ENCODE results near the gene POLG. TPM values are rescaled to one million over a fixed set of nuclear protein-coding genes. Genes with fewer than 3 reads are reported as not detected.
A peak's percentile ranks its signal among the peaks of the same experiment; 100 is the strongest.

POLG gene
- polyA plus RNA-seq, 3 donors = 47.8 to 50.2 (median 48.0) TPM

- no peak for DNase-seq (ENCODE audit: low read depth in 3 of 3, low spot score in 2 of 3)
Measured at GRCh38 chr15:89358435-89358754, 23.8 kb upstream of the POLG start.

- no peak for DNase-seq (ENCODE audit: low read depth in 3 of 3, low spot score in 2 of 3)
Measured at GRCh38 chr15:89356634-89357298, 22.1 kb upstream of the POLG start.

DNA sequence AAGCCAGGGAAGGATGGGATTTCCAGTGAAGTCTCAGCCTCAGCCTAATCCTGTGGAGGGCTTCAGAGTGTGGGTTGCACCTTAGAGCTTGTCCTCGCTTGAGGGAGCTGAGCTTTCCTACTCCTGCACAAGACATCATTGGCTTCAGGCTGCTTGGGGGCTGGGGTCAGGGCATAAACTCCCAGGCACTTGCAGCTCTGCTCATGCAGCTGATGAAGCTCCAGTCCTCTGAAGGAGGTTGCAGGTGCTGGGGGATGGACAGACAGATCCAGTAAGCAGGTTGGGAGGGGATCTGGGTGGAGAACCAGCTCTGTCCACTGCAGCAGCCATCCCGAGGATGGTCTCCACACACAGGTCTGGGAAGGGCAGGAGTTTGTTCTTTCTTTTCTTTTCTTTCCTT, 19.4 kb upstream of the POLG start:
- no peak for DNase-seq (ENCODE audit: low read depth in 3 of 3, low spot score in 2 of 3)

DNA sequence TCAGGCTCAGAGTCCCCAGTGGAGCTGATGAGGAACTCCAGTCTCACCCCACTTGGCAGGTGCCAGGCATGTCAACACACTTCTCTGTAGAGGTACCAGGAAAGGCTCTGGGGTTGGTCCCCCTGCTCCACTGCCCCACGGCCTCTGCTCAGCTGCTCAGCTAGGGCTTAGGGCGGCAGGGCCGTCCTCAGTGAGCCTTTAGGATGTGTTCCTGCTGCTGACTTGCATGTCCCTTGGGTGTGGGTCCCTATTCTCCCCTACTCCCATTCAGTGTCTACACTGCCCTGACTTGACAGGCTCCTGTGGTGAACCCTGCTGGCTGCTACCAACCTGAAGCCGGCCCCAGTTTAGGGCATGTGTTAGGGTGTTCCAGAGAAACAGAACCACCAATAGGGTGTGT, 17.9 kb upstream of the POLG start:
- no peak for DNase-seq (ENCODE audit: low read depth in 3 of 3, low spot score in 2 of 3)

DNA sequence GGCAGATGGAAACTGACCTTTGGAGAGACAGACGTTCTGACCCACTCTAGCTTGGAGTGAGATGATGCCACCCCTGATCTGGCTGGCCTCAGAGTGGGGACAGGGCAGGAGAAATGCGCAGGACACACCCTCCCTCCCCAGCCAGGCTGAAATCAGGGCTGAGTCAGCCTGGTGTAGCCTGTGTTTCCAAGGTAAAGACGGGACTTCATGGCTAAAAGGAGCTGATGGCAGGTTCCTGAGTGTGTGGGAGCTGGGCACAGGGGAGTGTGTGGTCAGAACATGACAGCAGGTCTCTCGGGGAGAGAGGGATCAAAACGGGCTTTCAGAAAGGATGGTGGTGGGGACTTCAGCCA, 14.6 kb upstream of the POLG start:
- DNase-seq (ENCODE audit: low read depth in 3 of 3, low spot score in 2 of 3) = no peak

- no peak for DNase-seq (ENCODE audit: low read depth in 3 of 3, low spot score in 2 of 3)
Measured at GRCh38 chr15:89346516-89347231, 12.1 kb upstream of the POLG start.

GRCh38 chr15:89345248-89345647, 10.6 kb upstream of the POLG start:
- DNase-seq (ENCODE audit: low read depth in 3 of 3, low spot score in 2 of 3) = no peak

GRCh38 chr15:89342840-89343239, 8.2 kb upstream of the POLG start:
- no peak for DNase-seq (ENCODE audit: low read depth in 3 of 3, low spot score in 2 of 3)

- DNase-seq (ENCODE audit: low read depth in 3 of 3, low spot score in 2 of 3) = no peak
Measured at GRCh38 chr15:89341316-89342005, 6.8 kb upstream of the POLG start.

DNA sequence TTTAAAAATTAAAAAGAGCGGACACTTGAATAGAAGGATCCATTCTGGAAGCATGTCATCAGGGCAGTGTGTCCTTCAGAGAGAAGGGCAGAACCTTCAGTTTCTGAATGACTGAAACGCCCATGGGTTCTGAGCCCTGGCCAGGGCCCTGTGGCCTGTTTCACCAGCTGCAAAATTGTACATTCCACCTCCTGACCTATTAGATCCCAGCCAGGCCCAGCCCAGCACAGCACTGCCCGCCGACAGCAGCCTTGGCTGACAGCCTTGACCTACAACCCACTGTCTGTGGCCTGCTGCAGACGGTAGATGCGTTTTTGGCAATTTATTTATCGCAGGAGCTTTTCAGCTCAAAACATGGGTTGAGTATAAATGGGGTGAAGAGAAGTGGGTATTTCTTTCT, 5.9 kb upstream of the POLG start:
- DNase-seq (ENCODE audit: low read depth in 3 of 3, low spot score in 2 of 3) = no peak

DNA sequence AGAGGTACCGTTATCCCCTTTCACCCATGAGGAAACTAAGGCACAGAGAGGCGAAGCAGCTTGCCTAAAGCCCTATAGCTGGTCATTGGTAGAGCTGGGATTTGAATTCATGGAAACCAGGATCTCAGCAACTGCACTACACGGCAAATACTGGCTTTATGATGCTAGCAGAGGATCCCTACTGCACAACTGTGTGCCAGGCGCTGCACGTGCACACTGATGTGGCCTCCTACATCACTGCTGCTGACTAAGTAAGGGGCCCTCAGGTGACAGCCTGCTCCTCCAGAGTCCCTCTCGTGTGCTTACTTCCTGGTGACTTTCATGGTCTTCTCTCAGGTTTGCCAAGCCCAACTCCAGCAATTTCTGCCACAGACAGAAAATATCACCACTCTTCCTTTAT, 3.4 kb upstream of the POLG start:
- no peak for DNase-seq (ENCODE audit: low read depth in 3 of 3, low spot score in 2 of 3)

- DNase-seq (ENCODE audit: low read depth in 3 of 3, low spot score in 2 of 3) = peak; percentile 23 to 41 (median 41)
Measured at GRCh38 chr15:89335298-89336041, 846 bp upstream of the POLG start.

- DNase-seq (ENCODE audit: low read depth in 3 of 3, low spot score in 2 of 3) = no peak
Measured at GRCh38 chr15:89333959-89334509, 590 bp downstream of the POLG start.

- no peak for DNase-seq (ENCODE audit: low read depth in 3 of 3, low spot score in 2 of 3)
Measured at GRCh38 chr15:89333011-89333860, 1.4 kb downstream of the POLG start.

DNA sequence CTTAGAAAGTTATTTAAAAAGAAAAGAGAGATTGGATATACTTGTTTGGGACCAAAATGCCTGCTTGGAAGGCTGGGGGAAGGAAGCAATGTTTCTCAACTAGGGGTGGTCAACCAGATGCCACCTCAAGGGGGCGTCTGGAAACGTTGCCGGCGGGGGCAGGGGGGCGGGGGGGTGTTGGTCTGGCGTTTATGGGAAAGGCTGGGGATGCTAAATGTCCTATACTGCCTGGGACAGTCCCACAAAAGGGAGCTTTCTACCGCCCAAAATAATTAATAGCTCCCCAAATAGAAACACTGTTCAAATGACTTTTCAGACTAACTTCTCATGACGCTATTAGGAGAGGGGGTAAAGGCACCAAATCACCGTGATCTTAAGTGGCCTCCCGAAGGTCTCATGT, 2.2 kb downstream of the POLG start:
- no peak for DNase-seq (ENCODE audit: low read depth in 3 of 3, low spot score in 2 of 3)

DNA sequence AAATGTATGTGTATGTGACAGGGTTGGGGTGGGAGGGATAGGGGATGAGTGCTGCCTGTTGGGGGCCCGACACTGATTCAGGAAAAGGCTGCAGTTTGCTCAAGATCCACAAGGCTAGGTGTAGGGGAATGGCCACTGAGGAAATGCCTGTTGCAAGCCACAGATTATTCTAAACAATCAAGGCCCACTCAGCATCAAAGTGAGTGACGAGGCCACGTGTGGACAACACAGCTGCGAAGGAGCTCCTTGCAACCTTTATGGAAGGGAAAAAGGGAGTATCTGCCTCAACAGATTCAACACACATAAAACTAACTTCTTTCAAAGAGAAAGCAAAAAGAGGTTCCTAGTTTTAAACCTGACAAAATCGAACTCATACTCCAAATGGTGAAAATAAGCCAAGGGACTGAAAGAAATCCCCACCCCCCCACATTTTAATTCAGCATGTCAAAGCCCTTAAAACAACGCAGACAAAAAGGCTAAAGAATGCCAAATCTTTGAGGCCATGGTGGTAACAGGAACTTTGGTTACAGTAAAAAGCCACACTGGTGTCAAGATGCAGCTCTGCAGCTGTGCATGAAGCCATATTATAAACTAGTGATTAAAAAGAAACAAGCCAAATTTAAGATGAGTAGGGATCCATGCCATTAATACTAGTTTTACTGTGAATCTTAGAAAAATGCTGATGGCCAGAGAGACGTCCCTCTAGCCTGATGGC, 3.6 kb downstream of the POLG start:
- DNase-seq (ENCODE audit: low read depth in 3 of 3, low spot score in 2 of 3) = no peak

DNA sequence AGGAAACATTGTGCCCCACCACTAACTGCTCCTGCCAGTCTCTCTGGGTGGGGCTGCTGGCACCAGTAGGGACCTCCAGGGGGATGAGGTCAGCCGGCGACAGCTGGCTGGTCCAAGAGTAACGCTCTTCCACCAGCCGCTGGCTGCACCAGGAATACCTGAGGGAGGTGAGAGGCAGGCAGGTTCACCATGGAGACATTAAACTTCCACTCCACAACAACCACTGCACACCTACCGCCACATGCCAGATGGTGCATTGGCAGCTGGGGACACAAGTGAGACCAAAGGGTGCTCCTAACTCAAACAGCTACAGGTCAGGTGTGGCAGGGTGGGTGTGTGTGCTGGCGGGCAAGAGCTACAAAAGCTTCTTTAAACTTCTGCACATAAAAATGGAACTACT, 4.5 kb downstream of the POLG start:
- no peak for DNase-seq (ENCODE audit: low read depth in 3 of 3, low spot score in 2 of 3)

GRCh38 chr15:89329329-89330084, 5.1 kb downstream of the POLG start:
- DNase-seq (ENCODE audit: low read depth in 3 of 3, low spot score in 2 of 3) = no peak

Data from right renal cortex interstitium (tissue), 3 donors.